Inflammatory macrophage treated with lipopolysaccharide for 1 hour (primary cell): ENCODE measurements around the gene CA10.

Experiments used
- DNase-seq, 2 donors: peaks; one replicate each; pipeline ENCODE4 v3.0.0-alpha.2; 2020 to 2022

CA10 gene

GRCh38 chr17:52041123-52041617, 117.3 kb downstream of the CA10 start:
- no peak for DNase-seq

- no peak for DNase-seq
Observed at GRCh38 chr17:52036416-52036815, 122.1 kb downstream of the CA10 start.

- no peak for DNase-seq
Observed at GRCh38 chr17:52035336-52035915, 123.1 kb downstream of the CA10 start.

GRCh38 chr17:52032454-52032853, 126.1 kb downstream of the CA10 start:
- DNase-seq = no peak

GRCh38 chr17:52030052-52030451, 128.5 kb downstream of the CA10 start:
- no peak for DNase-seq

- DNase-seq = no peak
Observed at GRCh38 chr17:52027620-52028295, 130.8 kb downstream of the CA10 start.

- no peak for DNase-seq
Observed at GRCh38 chr17:52027081-52027480, 131.4 kb downstream of the CA10 start.

- DNase-seq = no peak
Observed at GRCh38 chr17:52026075-52026474, 132.4 kb downstream of the CA10 start.

- DNase-seq = no peak
Observed at GRCh38 chr17:52025236-52025635, 133.3 kb downstream of the CA10 start.

- DNase-seq = no peak
Observed at GRCh38 chr17:52024300-52024870, 134.1 kb downstream of the CA10 start.

- DNase-seq = no peak
Observed at GRCh38 chr17:52011064-52011463, 147.4 kb downstream of the CA10 start.

GRCh38 chr17:51999654-52000053, 158.9 kb downstream of the CA10 start:
- DNase-seq = no peak

- no peak for DNase-seq
Observed at GRCh38 chr17:51997723-51998122, 160.8 kb downstream of the CA10 start.

GRCh38 chr17:51995797-51996403, 162.6 kb downstream of the CA10 start:
- no peak for DNase-seq

- DNase-seq = no peak
Observed at GRCh38 chr17:51992864-51993416, 165.6 kb downstream of the CA10 start.

- DNase-seq = no peak
Observed at GRCh38 chr17:51971121-51971520, 187.4 kb downstream of the CA10 start.

- no peak for DNase-seq
Observed at GRCh38 chr17:51961689-51962088, 196.8 kb downstream of the CA10 start.

GRCh38 chr17:51957786-51958185, 200.7 kb downstream of the CA10 start:
- DNase-seq = no peak

GRCh38 chr17:51955245-51955644, 203.3 kb downstream of the CA10 start:
- DNase-seq = no peak

- DNase-seq = no peak
Observed at GRCh38 chr17:51954232-51954765, 204.2 kb downstream of the CA10 start.

GRCh38 chr17:51951741-51952140, 206.8 kb downstream of the CA10 start:
- DNase-seq = no peak

GRCh38 chr17:51948128-51948527, 210.4 kb downstream of the CA10 start:
- no peak for DNase-seq

GRCh38 chr17:51947160-51947735, 211.3 kb downstream of the CA10 start:
- DNase-seq = no peak
